ENCODE data around the gene LBHD1.
"Not testable (repeated sequence)": the region's sequence is repeated elsewhere in the genome, so short reads cannot be mapped to it uniquely, and the experiment has no call there.

LBHD1 gene

GRCh38 chr11:62694455-62695167, 22.5 kb upstream of the LBHD1 start:
- DNase-seq, result peak in 47 of 56 donors; percentile 2 to 77 (median 38)

GRCh38 chr11:62693624-62694023, 21.6 kb upstream of the LBHD1 start:
- DNase-seq, result not testable (repeated sequence)

- DNase-seq, result peak in 32 of 56 donors; percentile 7 to 75 (median 38)
These were observed 17.5 kb upstream of the LBHD1 start, which contains the start of gene LRRN4CL for GRCh38 chr11:62689421-62690183. Gene LRRN4CL (minus strand): TSS chr11:62689530. CDS start chr11:62688508, 1,022 bp downstream.

GRCh38 chr11:62688491-62688890, 16.4 kb upstream of the LBHD1 start:
- no peak for DNase-seq

GRCh38 chr11:62687508-62688396, 15.7 kb upstream of the LBHD1 start:
- no peak for DNase-seq

GRCh38 chr11:62682518-62682917, 10.5 kb upstream of the LBHD1 start:
- DNase-seq, result no peak

GRCh38 chr11:62680825-62681240, 8.8 kb upstream of the LBHD1 start:
- no peak for DNase-seq

- peak in 54 of 56 donors; percentile 45 to 93 (median 84) for DNase-seq
These were observed 7.0 kb upstream of the LBHD1 start, which contains the start of gene UBXN1 for GRCh38 chr11:62678770-62679696. Gene UBXN1 (minus strand): TSS chr11:62679073. CDS start chr11:62678923, 150 bp downstream.

GRCh38 chr11:62678433-62678769, 6.3 kb upstream of the LBHD1 start:
- no peak for DNase-seq

GRCh38 chr11:62677714-62678113, 5.6 kb upstream of the LBHD1 start:
- DNase-seq, result no peak

GRCh38 chr11:62677156-62677555, 5.1 kb upstream of the LBHD1 start:
- no peak for DNase-seq

GRCh38 chr11:62676698-62677097, 4.6 kb upstream of the LBHD1 start:
- no peak for DNase-seq

GRCh38 chr11:62675415-62675814, 3.3 kb upstream of the LBHD1 start:
- not testable (repeated sequence) for DNase-seq

GRCh38 chr11:62673196-62673525, 1.1 kb upstream of the LBHD1 start:
- no peak for DNase-seq

GRCh38 chr11:62671236-62671607, 845 bp downstream of the LBHD1 start:
- peak in 1 of 56 donors; percentile 61 for DNase-seq

- no peak for DNase-seq
These were observed 2.5 kb downstream of the LBHD1 start for GRCh38 chr11:62669420-62670161.

GRCh38 chr11:62667460-62667859, 4.6 kb downstream of the LBHD1 start:
- no peak for DNase-seq

GRCh38 chr11:62666259-62666926, 5.7 kb downstream of the LBHD1 start:
- DNase-seq, result no peak

GRCh38 chr11:62665599-62666258, 6.3 kb downstream of the LBHD1 start:
- DNase-seq, result peak in 28 of 56 donors; percentile 14 to 79 (median 52)

Data from nucleus accumbens (tissue), 56 donors.